GM12892 (cell line): ENCODE measurements around the gene NRXN3.

Experiments
- POLR2A ChIP-seq: IDR thresholded peaks from 2 replicates; pipeline ENCODE4 v1.6.1; 2011; ENCODE audit warnings: low read depth, low read length, control low read depth
- TAF1 ChIP-seq: IDR thresholded peaks from 2 replicates; pipeline ENCODE4 v1.6.1; 2011; ENCODE audit warnings: low read depth, mild to moderate bottlenecking, control low read depth, low read length, borderline replicate concordance

DNA sequence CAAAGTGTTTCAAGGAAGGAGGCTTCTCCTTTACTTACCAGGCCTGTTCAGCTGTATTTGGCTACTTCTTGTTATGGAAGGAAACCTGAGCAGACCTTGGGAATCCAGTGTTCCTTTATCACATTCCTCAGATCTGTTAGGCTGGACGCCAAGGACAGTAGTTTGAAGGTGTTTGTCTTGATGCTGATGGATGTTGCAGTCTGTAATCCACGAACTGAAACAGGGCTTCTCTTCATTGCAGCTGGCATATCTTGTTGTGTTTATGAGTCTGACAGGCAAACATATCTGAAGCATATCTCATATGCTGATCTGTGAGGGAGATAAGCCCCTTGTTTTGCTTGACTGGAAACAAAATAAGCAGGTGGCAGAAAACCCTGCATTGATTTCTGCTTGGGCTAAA is 904.3 kb downstream of the NRXN3 start:
- TF ChIP-seq POLR2A (no peak), TAF1 (no peak)
